Measurements from ENCODE around the gene IFNLR1.

IFNLR1 gene

GRCh38 chr1:24186993-24187790, at the start of gene IFNLR1:
Gene IFNLR1, minus strand, starts transcription at chr1:24187289. Its CDS starts 41 bp downstream, at chr1:24187248.
- Mint-ChIP-seq H3K9me3 (peaks cover 0 to 4% of the 10 kb centered on the region in 2 donors), H3K4me3 (peak within 1 kb of the TSS; percentile 95), H3K4me1 (peaks cover 49 to 84% of the 10 kb centered on the region in 2 donors), H3K36me3 (peaks cover 9 to 12% of the 10 kb centered on the region in 2 donors), H3K27ac (peak within 1 kb of the TSS; percentile 96), H3K27me3 (no peaks in the 10 kb centered on the region)
- ATAC-seq (replicated peaks) (peak; percentile 34 to 47), DNase-seq (peak; percentile 75)

GRCh38 chr1:24235921-24236788, 49.1 kb upstream of the IFNLR1 start:
- H3K27ac Mint-ChIP-seq = no peak overlapping the region

GRCh38 chr1:24233684-24234600, 46.9 kb upstream of the IFNLR1 start:
- no peak overlapping the region for H3K4me3 Mint-ChIP-seq
- no peak overlapping the region for H3K27ac Mint-ChIP-seq

More at GRCh38 chr1:24235921-24236788, 49.1 kb upstream of the IFNLR1 start:
- H3K36me3 Mint-ChIP-seq = peaks cover 0 to 1% of the 10 kb centered on the region in 2 donors
- no peak overlapping the region for H3K4me3 Mint-ChIP-seq
- H3K27me3 Mint-ChIP-seq = peaks cover 14 to 45% of the 10 kb centered on the region in 2 donors
- ATAC-seq (replicated peaks) (peak; percentile 78 to 98), DNase-seq (peak; percentile 5)
- H3K9me3 Mint-ChIP-seq = peaks cover 0 to 3% of the 10 kb centered on the region in 2 donors
- H3K4me1 Mint-ChIP-seq = peaks cover 7 to 14% of the 10 kb centered on the region in 2 donors

GRCh38 chr1:24231701-24232100, 44.6 kb upstream of the IFNLR1 start:
- H3K27me3 Mint-ChIP-seq = peaks cover 5 to 28% of the 10 kb centered on the region in 2 donors
- no peak for ATAC-seq (replicated peaks)
- H3K4me3 Mint-ChIP-seq = no peak overlapping the region
- H3K36me3 Mint-ChIP-seq = peaks cover 0 to 1% of the 10 kb centered on the region in 2 donors
- peaks cover 13% of the 10 kb centered on the region in 2 donors for H3K4me1 Mint-ChIP-seq
- H3K27ac Mint-ChIP-seq = no peak overlapping the region
- peaks cover 0 to 2% of the 10 kb centered on the region in 2 donors for H3K9me3 Mint-ChIP-seq
- DNase-seq = no peak

More at GRCh38 chr1:24233684-24234600, 46.9 kb upstream of the IFNLR1 start:
- H3K9me3 Mint-ChIP-seq = peaks cover 0 to 2% of the 10 kb centered on the region in 2 donors
- ATAC-seq (replicated peaks) (no peak), DNase-seq (no peak)
- peaks cover 7 to 14% of the 10 kb centered on the region in 2 donors for H3K4me1 Mint-ChIP-seq
- peaks cover 0 to 1% of the 10 kb centered on the region in 2 donors for H3K36me3 Mint-ChIP-seq
- H3K27me3 Mint-ChIP-seq = peaks cover 13 to 45% of the 10 kb centered on the region in 2 donors

GRCh38 chr1:24228311-24228710, 41.2 kb upstream of the IFNLR1 start:
- ATAC-seq (replicated peaks) (peak in 1 of 2 donors; percentile 57), DNase-seq (no peak)
- no peaks in the 10 kb centered on the region for H3K36me3 Mint-ChIP-seq
- H3K4me1 Mint-ChIP-seq = peaks cover 6 to 9% of the 10 kb centered on the region in 2 donors
- no peak overlapping the region for H3K27ac Mint-ChIP-seq
- no peaks in the 10 kb centered on the region for H3K9me3 Mint-ChIP-seq
- peaks cover 5 to 18% of the 10 kb centered on the region in 2 donors for H3K27me3 Mint-ChIP-seq
- H3K4me3 Mint-ChIP-seq = no peak overlapping the region

GRCh38 chr1:24226749-24227148, 39.7 kb upstream of the IFNLR1 start:
- H3K4me3 Mint-ChIP-seq = no peak overlapping the region
- H3K27me3 Mint-ChIP-seq = peaks cover 10 to 21% of the 10 kb centered on the region in 2 donors
- ATAC-seq (replicated peaks) = no peak
- H3K36me3 Mint-ChIP-seq = no peaks in the 10 kb centered on the region
- no peak overlapping the region for H3K27ac Mint-ChIP-seq
- H3K9me3 Mint-ChIP-seq = no peaks in the 10 kb centered on the region
- no peak for DNase-seq
- H3K4me1 Mint-ChIP-seq = peaks cover 6 to 12% of the 10 kb centered on the region in 2 donors

GRCh38 chr1:24224761-24225160, 37.7 kb upstream of the IFNLR1 start:
- H3K4me1 Mint-ChIP-seq = peaks cover 6 to 12% of the 10 kb centered on the region in 2 donors
- no peak overlapping the region for H3K27ac Mint-ChIP-seq
- DNase-seq (no peak), ATAC-seq (replicated peaks) (no peak)
- H3K27me3 Mint-ChIP-seq = peaks cover 17 to 26% of the 10 kb centered on the region in 2 donors
- no peaks in the 10 kb centered on the region for H3K9me3 Mint-ChIP-seq
- H3K36me3 Mint-ChIP-seq = no peaks in the 10 kb centered on the region
- no peak overlapping the region for H3K4me3 Mint-ChIP-seq

- Mint-ChIP-seq H3K4me1 (peaks cover 6 to 12% of the 10 kb centered on the region in 2 donors), H3K27ac (no peak overlapping the region)
These were observed 37.0 kb upstream of the IFNLR1 start for GRCh38 chr1:24224086-24224485.

GRCh38 chr1:24222793-24223192, 35.7 kb upstream of the IFNLR1 start:
- Mint-ChIP-seq H3K36me3 (no peaks in the 10 kb centered on the region), H3K4me3 (no peak overlapping the region), H3K4me1 (peaks cover 6 to 7% of the 10 kb centered on the region in 2 donors), H3K27ac (no peak overlapping the region), H3K27me3 (peaks cover 31 to 45% of the 10 kb centered on the region in 2 donors), H3K9me3 (no peaks in the 10 kb centered on the region)
- no peak for DNase-seq
- no peak for ATAC-seq (replicated peaks)

More at GRCh38 chr1:24224086-24224485, 37.0 kb upstream of the IFNLR1 start:
- Mint-ChIP-seq H3K36me3 (no peaks in the 10 kb centered on the region), H3K4me3 (no peak overlapping the region), H3K9me3 (no peaks in the 10 kb centered on the region), H3K27me3 (peaks cover 24 to 33% of the 10 kb centered on the region in 2 donors)
- ATAC-seq (replicated peaks) (no peak), DNase-seq (no peak)

- Mint-ChIP-seq H3K4me3 (no peak overlapping the region), H3K27ac (no peak overlapping the region), H3K27me3 (peaks cover 31 to 51% of the 10 kb centered on the region in 2 donors), H3K9me3 (no peaks in the 10 kb centered on the region), H3K36me3 (no peaks in the 10 kb centered on the region), H3K4me1 (peaks cover 6 to 7% of the 10 kb centered on the region in 2 donors)
- ATAC-seq (replicated peaks) = no peak
- no peak for DNase-seq
These were observed 35.0 kb upstream of the IFNLR1 start for GRCh38 chr1:24222008-24222605.

- ATAC-seq (replicated peaks) = no peak
- no peak for DNase-seq
- Mint-ChIP-seq H3K27ac (no peak overlapping the region), H3K9me3 (no peaks in the 10 kb centered on the region), H3K27me3 (peaks cover 34 to 59% of the 10 kb centered on the region in 2 donors), H3K36me3 (no peaks in the 10 kb centered on the region), H3K4me3 (no peak overlapping the region), H3K4me1 (peaks cover 0 to 3% of the 10 kb centered on the region in 2 donors)
These were observed 34.2 kb upstream of the IFNLR1 start for GRCh38 chr1:24221246-24221645.

- Mint-ChIP-seq H3K27ac (no peak overlapping the region), H3K4me3 (no peak overlapping the region), H3K4me1 (no peaks in the 10 kb centered on the region), H3K9me3 (peaks cover 6 to 11% of the 10 kb centered on the region in 2 donors), H3K27me3 (peaks cover 45 to 63% of the 10 kb centered on the region in 2 donors), H3K36me3 (peaks cover 0 to 4% of the 10 kb centered on the region in 2 donors)
- no peak for ATAC-seq (replicated peaks)
- no peak for DNase-seq
These were observed 29.4 kb upstream of the IFNLR1 start for GRCh38 chr1:24216276-24217074.

All from stimulated activated naive B cell treated with anti-CD40 and anti-IgM and Interleukin-4, amounts not matched to agents 10 μg/mL and 1 μg/mL and 100 μg/mL, for 72 hours (primary cell).